ENCODE measurements around the gene RRP7A.
A peak's percentile ranks its signal among the peaks of the same experiment; 100 is the strongest.
"Not testable (repeated sequence)": the region's sequence is repeated elsewhere in the genome, so short reads cannot be mapped to it uniquely, and the experiment has no call there.

The RRP7A gene

GRCh38 chr22:42519525-42520401 is at the start of gene RRP7A:
Gene RRP7A (minus strand): TSS chr22:42519796. CDS start chr22:42519786, 10 bp downstream.
- DNase-seq = peak; percentile 18

GRCh38 chr22:42567950-42568349 is 48.4 kb upstream of the RRP7A start:
- DNase-seq = not testable (repeated sequence)

DNA sequence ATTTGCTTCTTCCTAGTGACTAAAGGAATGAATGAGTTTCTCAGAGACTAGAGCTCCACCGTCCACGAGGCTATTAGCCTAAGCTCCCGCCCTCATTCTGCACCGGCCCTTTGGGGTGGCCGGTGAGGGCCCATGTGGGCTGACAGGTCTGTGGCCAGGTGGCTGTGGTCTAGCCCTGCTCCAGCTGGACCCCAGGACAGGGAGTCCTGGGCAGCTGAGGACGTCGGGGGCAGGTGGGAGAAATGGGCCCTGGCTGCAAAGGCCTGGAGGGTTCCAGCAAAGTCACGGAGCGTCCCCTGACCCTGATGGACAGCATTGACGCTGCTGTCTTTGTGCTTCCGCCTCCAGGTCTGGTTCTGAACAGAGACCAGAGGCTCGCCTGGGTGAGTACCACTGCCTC is 46.4 kb upstream of the RRP7A start:
- no peak for DNase-seq

GRCh38 chr22:42564699-42565098 is 45.1 kb upstream of the RRP7A start:
- no peak for DNase-seq

GRCh38 chr22:42563943-42564342 is 44.3 kb upstream of the RRP7A start:
- DNase-seq = not testable (repeated sequence)

DNA sequence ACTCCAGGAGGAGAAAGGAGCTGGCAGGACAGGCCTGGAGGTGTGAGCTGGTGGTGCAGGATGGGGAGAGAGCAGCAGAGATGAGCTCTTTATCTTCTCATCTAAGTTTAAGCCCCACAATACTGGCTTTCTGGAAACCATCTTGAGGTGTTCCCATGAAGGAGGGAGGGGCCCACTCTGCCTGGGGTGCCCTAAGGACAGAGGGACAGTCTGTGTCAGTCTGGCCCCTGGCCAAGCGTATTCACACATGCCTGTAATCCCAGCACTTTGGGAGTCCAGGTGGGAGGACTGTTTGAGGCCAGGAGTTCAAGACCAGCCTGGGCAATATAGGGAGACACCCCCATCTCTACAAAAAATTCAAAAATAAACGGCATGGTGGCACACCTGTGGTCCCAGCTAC is 43.1 kb upstream of the RRP7A start:
- no peak for DNase-seq

GRCh38 chr22:42562279-42562678 is 42.7 kb upstream of the RRP7A start:
- DNase-seq = no peak

GRCh38 chr22:42561856-42562255 is 42.3 kb upstream of the RRP7A start:
- no peak for DNase-seq

DNA sequence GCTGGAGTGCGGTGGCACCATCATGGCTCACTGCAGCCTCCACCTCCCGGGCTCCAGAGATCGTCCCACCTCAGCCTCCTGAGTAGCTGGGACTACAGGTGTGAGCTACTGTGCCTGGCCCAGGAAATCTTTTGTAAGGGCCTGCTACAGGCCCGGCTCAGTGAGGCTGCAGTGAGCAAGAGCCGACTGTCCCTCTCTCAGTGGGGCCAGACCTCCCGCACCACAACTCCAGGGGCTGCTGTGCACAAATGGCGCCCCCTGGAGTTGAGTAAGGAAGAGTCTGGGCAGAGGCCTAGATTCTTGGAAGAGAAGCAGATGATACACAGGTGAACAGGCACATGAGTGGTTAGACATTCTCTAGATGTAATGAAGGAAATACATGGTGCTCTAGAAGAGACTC is 41.2 kb upstream of the RRP7A start:
- no peak for DNase-seq

DNA sequence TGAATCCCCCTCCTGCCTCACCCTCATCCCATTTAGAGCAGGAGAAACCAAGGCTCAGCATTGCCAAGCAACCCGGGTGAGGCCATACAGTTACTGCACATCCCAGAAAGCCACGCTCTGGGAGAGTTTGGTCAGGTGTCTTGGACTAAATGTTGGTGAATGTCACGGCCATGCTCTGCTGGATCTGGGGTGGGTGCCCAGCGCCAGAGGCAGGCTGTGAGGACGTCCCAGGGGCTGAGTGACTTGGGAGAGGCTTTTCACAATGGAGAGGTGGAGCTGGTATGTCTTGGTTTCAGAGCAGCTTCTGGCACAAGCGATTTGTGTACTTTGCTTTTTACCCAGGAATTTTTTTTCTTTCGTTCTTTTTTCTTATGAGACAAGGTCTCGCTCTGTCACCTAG is 40.8 kb upstream of the RRP7A start:
- DNase-seq = no peak

DNA sequence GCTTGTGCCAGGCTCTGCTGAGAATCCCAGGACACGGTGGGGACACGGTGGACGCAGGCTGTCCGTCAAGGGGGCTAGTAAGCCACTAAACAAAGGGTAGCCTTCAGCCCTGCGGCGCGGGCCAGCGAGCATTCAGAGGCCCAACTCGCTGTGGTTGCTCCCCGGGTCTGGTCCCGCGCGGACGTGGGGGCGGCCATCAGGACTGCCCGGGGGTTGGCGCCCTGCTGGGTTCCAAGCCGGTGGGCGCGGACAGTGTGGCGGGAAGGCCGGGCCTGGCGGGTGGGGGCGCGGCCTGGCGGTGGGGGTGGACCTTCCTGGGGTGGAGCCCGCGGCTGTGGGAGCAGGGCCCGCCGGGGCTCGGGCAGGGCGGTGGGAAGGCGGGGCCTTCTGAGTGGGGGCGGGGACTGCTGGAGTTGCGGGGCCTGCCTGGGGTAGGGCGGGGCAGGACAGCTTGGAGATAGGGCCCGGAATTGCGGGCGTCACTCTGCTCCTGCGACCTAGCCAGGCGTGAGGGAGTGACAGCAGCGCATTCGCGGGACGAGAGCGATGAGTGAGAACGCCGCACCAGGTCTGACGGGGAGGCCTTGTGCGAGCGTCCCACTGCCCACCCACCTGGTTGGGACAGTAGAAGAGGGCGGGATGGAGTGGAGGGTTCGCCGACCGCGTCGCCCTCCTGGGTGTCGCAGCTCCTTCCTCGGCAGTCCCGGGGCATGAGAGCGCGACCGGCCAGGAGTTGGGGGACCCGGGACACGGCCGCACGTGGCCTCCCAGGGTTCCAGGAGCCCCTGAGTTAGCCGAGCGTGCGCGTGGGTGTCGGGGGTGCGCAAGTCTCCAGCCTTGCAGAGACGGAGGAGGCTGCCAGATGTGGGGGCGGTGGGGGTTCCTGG is 34.1 kb upstream of the RRP7A start, which contains the start of gene SERHL2:
Gene SERHL2, plus strand, starts transcription at position 482 of the 887 bp plus-strand sequence. Its CDS starts 65 bp downstream, at position 547.
- DNase-seq = peak; percentile 48

DNA sequence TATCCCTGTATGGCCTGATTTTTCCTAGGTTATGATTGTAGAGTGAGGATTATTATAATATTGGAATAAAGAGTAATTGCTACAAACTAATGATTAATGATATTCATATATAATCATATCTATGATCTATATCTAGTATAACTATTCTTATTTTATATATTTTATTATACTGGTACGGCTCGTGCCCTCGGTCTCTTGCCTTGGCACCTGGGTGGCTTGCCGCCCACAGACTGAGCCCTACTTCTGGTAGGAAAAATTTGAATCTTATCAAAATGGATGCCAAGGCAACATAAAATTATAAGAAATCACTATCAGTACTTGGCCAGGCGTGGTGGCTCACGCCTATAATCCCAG is 32.7 kb upstream of the RRP7A start:
- DNase-seq = not testable (repeated sequence)

- no peak for DNase-seq
Observed at GRCh38 chr22:42549331-42550060, 29.9 kb upstream of the RRP7A start.

- no peak for DNase-seq
Observed at GRCh38 chr22:42548597-42549330, 29.2 kb upstream of the RRP7A start.

DNA sequence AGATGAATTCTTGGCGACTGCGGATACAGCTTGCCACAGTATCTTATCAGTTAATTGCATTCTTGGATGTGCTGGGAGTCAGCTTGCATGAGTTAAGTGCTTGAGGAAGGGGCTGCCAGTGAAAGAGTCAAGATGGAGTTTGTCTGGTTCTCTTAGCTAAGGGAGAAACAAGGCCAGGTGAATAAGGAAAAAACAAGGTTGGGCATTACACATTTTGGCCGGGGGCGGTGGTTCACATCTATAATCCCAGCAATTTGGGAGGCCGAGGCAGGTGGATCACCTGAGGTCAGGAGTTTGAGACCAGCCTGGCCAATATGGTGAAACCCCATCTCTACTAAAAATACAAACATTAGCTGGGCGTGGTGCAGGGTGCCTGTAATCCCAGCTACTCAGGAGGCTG is 28.5 kb upstream of the RRP7A start:
- DNase-seq = not testable (repeated sequence)

- no peak for DNase-seq
Observed at GRCh38 chr22:42547562-42547961, 28.0 kb upstream of the RRP7A start.

- DNase-seq = no peak
Observed at GRCh38 chr22:42544686-42545085, 25.1 kb upstream of the RRP7A start.

DNA sequence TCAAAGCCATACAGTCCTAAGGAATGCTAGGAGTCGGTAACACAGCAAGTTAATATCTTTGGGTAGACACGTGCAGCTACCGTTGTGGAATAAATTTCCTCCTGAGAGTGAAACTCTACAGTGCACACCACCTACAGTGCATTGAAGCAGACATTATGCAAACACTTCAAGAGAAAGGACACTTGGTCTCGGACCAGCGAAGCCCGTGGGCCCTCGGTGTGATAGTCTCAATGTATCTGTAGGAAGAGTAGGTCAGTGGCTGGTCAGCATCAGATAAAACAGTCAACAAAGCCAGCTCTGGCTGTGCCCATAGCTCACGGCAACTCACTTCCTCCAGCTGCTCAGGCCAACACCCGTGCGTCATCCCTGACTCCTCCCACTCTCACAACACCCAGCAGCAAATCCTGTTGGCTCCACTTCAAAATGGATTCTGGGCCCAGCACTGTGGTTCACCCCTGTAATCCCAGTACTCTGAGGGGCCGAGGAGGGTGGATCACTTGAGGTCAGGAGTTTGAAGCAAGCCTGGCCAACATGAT is 19.7 kb upstream of the RRP7A start:
- not testable (repeated sequence) for DNase-seq

- DNase-seq = not testable (repeated sequence)
Observed at GRCh38 chr22:42537199-42537831, 17.7 kb upstream of the RRP7A start.

GRCh38 chr22:42536634-42537033 is 17.0 kb upstream of the RRP7A start:
- DNase-seq = not testable (repeated sequence)

DNA sequence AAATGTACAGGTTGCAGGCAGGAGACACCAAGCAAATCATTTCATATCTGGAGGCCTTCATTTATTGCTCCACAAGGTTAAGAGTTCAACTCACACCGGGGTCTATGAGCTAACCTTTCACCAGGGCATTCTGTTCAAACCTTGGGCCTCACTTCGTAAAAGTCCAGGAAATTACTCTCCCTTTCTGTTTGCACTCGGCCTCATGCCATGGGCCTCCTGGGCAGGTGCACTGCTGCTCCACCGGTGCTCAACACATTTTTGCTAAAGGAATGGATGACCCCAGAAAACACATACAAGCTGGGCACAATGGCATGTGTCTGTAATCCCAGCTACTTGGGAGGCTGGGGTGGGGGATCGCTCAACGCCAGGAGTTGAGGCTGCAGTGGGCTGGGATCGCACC is 16.6 kb upstream of the RRP7A start:
- no peak for DNase-seq
